Myocyte (in vitro differentiated cells): ENCODE data around the gene ALPI. TPM values are rescaled to one million over a fixed set of nuclear protein-coding genes. Genes with fewer than 3 reads are reported as not detected.
A peak's percentile ranks its signal among the peaks of the same experiment; 100 is the strongest.
"Not testable (repeated sequence)": the region's sequence is repeated elsewhere in the genome, so short reads cannot be mapped to it uniquely, and the experiment has no call there.

ENCODE experiments used
- DNase-seq: peaks from one replicate; pipeline ENCODE4 v3.0.0-alpha.2; 2012; ENCODE audit warnings: low read depth
- total RNA-seq: library from RNA; depleted of rRNA; stranded (reverse); fragments of >200 nt; gene quantifications from 2 replicates; pipeline ENCODE4 v1.2.3, GENCODE V29; 2014

The ALPI gene
- total RNA-seq, 1 donor from 2014 or later, result not detected

- no peak for DNase-seq
These were observed 35.3 kb upstream of the ALPI start for GRCh38 chr2:232420463-232421188.

- DNase-seq, result no peak
These were observed 34.7 kb upstream of the ALPI start for GRCh38 chr2:232421189-232421785.

- no peak for DNase-seq
These were observed 33.9 kb upstream of the ALPI start for GRCh38 chr2:232422051-232422450.

- DNase-seq, result not testable (repeated sequence)
These were observed 33.0 kb upstream of the ALPI start for GRCh38 chr2:232422996-232423395.

GRCh38 chr2:232423407-232423806, 32.5 kb upstream of the ALPI start:
- not testable (repeated sequence) for DNase-seq

GRCh38 chr2:232431705-232432590, 24.0 kb upstream of the ALPI start:
- no peak for DNase-seq

- no peak for DNase-seq
These were observed 23.3 kb upstream of the ALPI start for GRCh38 chr2:232432598-232433184.

- not testable (repeated sequence) for DNase-seq
These were observed 22.3 kb upstream of the ALPI start for GRCh38 chr2:232433622-232434021.

- DNase-seq, result no peak
These were observed 21.9 kb upstream of the ALPI start for GRCh38 chr2:232434091-232434490.

GRCh38 chr2:232434563-232435374, 21.2 kb upstream of the ALPI start:
- DNase-seq, result no peak

GRCh38 chr2:232435375-232435648, 20.6 kb upstream of the ALPI start:
- no peak for DNase-seq

- no peak for DNase-seq
These were observed 20.1 kb upstream of the ALPI start for GRCh38 chr2:232435805-232436204.

GRCh38 chr2:232436381-232437194, 19.4 kb upstream of the ALPI start:
- DNase-seq, result no peak

- DNase-seq, result no peak
These were observed 18.8 kb upstream of the ALPI start for GRCh38 chr2:232437195-232437571.

- DNase-seq, result no peak
These were observed 17.9 kb upstream of the ALPI start for GRCh38 chr2:232438091-232438490.

- peak; percentile 15 for DNase-seq
These were observed 16.8 kb upstream of the ALPI start for GRCh38 chr2:232438951-232439757.

GRCh38 chr2:232439758-232440135, 16.2 kb upstream of the ALPI start:
- no peak for DNase-seq

GRCh38 chr2:232440220-232441018, 15.5 kb upstream of the ALPI start:
- peak; percentile 72 for DNase-seq
